AG09319 (cell line): ENCODE measurements around the gene USP46.

Experiments
- DNase-seq: peaks from one replicate; pipeline ENCODE4 v3.0.0-alpha.2; 2010; ENCODE audit warnings: low read depth; ENCODE audit errors: extremely low read depth
- TF ChIP-seq, protein P1 (sequence below): IDR thresholded peaks from 2 replicates; pipeline ENCODE4 v1.5.1; 2011; ENCODE audit warnings: low read depth, mild to moderate bottlenecking, inconsistent platforms, low read length, moderate library complexity

USP46 gene, protein sequence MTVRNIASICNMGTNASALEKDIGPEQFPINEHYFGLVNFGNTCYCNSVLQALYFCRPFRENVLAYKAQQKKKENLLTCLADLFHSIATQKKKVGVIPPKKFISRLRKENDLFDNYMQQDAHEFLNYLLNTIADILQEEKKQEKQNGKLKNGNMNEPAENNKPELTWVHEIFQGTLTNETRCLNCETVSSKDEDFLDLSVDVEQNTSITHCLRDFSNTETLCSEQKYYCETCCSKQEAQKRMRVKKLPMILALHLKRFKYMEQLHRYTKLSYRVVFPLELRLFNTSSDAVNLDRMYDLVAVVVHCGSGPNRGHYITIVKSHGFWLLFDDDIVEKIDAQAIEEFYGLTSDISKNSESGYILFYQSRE

DNA sequence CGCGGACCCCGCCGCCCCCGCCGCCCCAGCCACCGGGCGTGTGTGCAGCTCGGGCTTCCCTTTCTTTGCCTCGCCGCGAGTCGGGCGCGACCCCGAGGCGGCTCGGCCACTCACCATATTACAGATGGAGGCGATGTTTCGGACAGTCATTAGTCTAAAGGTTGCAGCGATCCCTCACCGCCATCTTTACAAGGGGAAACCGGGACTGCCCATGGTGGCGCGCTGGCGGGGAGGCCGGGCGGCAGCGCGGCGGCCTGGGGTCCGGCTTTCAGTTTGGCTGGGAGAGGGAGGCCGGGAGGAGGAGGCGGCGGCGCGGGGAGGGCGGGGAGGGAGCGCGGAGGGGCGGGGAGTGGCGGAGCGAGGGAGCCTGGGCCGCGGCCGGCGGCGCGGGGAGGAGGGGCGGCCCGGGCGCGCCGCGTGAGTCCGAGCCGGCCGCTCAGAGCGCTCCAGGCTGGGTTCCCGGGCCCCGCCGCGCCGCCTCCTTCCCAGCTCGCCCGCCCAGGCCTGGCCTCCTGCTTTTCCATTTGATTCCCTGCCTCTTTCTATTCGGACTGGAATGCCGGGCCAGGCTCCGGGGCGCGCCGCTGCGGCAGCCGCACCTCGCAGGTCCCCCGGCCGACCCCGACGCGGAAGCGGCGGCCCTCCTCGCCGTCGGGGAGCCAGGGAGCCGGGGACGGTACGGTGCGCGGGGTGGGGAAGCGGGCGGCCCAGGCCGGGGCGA lies at the start of gene USP46:
Gene USP46 (minus strand): TSS at position 301 of the 721 bp plus-strand sequence. CDS start 151 bp downstream, at position 150.
- peak; percentile 45 for DNase-seq

DNA sequence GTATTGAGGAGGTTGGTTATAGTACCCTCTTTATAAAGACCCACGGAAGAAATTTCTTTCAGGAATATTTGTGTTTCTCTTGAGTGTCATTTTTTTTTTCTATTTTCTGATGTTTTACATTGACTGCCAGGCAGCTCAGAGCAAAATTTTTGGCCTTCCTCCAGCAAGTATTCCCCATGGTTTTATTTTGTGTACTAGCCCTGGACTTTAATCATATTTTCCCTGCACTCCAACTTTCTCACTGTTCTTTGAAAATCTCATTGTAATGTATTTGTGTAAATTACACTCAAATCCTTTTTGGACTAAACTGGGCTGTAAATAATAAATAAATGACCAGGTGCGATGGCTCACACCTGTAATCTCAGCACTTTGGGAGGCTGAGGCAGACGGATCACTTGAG lies 45.6 kb upstream of the USP46 start:
- no peak for DNase-seq
- TF ChIP-seq, protein P1, sequence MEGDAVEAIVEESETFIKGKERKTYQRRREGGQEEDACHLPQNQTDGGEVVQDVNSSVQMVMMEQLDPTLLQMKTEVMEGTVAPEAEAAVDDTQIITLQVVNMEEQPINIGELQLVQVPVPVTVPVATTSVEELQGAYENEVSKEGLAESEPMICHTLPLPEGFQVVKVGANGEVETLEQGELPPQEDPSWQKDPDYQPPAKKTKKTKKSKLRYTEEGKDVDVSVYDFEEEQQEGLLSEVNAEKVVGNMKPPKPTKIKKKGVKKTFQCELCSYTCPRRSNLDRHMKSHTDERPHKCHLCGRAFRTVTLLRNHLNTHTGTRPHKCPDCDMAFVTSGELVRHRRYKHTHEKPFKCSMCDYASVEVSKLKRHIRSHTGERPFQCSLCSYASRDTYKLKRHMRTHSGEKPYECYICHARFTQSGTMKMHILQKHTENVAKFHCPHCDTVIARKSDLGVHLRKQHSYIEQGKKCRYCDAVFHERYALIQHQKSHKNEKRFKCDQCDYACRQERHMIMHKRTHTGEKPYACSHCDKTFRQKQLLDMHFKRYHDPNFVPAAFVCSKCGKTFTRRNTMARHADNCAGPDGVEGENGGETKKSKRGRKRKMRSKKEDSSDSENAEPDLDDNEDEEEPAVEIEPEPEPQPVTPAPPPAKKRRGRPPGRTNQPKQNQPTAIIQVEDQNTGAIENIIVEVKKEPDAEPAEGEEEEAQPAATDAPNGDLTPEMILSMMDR, result no peak

More for the DNA sequence above, at the start of gene USP46:
- TF ChIP-seq, protein P1, result no peak

DNA sequence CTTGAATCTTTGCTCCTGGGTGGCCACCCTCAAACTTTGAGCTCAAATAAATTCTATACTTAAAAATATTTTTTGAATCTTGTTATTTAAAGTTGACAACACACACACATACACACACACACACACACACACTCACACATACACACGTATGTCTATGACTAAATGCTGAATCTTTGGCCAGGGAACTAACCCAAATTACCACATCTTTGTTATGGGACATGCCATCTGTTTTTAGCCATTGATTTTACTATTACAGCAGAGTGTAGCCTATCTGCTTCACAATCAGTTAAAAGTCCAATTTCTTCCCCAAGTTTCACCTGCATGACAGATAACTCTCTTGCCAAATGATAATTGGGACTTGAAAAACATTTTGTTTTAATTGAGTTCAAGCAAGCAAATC lies 45.0 kb upstream of the USP46 start:
- TF ChIP-seq, protein P1, result no peak
- no peak for DNase-seq

DNA sequence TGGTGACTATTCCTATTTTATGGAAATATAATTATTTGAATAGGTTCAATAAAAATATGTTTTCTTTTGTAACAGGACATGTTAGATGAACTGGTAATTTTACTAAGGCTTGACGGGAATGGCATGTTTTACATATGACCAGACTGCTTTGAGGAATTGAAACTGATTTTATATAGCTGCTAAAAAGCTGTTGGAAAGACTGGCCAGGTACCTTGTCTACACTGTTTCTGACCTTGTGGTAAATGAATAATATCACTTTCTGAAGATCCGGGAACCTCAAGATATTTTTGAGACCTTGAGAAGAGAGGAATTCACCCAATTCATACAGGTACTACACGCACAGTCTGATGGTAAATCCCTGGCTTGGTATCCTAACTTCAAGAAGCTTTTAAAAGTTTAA lies 42.1 kb upstream of the USP46 start:
- TF ChIP-seq, protein P1, result no peak
- DNase-seq, result no peak

DNA sequence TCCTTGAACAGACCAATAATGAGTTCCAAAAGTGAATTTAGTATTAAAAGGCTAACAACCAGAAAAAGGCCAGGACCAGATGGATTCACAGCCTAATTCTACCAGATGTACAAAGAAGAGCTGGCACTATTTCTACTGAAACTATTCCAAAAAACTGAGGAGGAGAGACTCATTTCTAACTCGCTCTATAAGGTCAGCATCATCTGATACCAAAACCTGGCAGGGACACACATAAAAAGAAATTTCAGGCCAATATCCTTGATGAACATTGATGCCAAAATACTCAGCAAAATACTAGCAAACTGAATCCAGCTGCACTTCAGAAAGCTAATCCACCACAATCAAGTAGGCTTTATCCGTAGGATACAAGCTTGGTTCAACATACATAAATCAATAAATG lies 35.8 kb upstream of the USP46 start:
- TF ChIP-seq, protein P1, result no peak
- DNase-seq, result no peak

DNA sequence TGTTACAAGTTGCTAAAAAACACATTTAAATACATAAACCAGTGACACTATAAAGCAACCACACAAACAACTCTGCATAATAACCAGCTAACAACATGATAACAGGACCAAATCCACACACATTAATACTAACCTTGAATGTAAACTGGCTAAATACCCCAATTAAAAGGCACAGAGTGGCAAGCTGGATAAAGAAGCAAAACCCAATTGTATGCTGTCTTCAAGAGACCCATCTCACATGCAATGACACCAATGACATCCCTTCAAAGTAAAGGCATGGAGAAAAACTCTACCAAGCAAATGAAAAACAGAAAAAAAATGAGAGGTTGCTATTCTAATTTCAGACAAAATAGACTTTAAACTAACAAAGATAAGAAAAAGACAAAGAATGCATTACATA lies 34.4 kb upstream of the USP46 start:
- no peak for DNase-seq
- TF ChIP-seq, protein P1, result no peak

DNA sequence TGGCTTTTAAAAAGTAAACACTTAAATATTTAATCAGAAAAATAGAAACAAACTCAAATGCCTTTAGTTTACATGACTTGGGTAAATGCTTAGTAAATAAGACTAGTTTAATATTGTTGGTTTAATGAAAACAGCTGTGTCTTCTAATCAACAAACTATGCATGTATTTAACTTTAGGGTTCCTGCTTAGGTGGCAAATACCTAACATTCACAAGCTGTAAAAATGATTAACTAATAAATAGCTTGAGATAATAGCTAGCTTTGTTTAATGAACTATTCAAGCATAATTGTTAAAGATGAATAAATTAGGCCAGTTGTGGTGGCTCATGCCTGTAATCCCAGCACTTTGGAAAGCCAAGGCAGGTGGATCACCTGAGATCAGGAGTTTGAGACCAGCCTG lies 30.0 kb upstream of the USP46 start:
- TF ChIP-seq, protein P1, result no peak

More for the DNA sequence above, 30.0 kb upstream of the USP46 start:
- DNase-seq, result no peak
